ENCODE results near the gene PPL.

DNA sequence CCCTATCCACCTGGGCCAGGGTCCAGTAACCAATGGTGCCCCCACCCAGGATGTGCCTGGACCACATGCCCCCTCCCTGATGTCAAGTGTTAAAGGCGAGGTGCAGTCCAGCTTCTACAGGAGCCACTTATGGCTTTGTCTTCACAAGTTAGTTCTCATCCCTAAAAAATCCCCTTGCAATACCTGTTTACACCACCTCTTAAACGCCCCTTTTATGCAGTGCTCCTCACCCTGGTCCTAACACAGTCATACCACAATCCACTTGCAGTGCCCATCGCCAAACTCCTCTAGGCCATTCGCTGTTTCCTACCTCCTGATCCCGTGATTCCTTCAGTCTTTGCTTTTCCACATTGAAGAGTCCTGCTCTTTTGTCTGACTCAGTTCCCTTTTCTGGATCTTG, 97.0 kb downstream of the PPL start:
- TF ChIP-seq POLR2A (IDR thresholded peaks at IDR 0.05) = no peak
- no peak for TF ChIP-seq CTCF (IDR thresholded peaks at IDR 0.05)
